ENCODE measurements around the gene CTNNA2.

DNA sequence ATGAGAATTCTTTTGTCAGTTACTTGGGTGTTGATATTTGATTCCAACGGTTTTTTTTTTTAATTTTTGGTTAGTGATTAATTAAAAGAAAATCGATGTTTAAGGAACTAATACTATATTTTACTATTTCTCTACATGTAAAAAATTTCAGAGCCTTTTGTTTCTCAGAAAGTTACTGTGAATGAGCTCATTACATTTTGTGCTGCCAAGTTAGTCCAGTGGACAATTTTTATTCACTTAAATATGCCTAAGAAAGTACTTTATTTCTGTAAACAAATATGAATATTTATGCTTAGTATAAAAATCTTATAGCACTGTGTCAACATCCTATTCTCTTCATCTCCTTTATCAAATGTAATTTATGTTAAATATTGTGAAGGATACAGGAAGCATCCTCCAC is 309.3 kb downstream of the CTNNA2 start:
- TF ChIP-seq, protein P1, sequence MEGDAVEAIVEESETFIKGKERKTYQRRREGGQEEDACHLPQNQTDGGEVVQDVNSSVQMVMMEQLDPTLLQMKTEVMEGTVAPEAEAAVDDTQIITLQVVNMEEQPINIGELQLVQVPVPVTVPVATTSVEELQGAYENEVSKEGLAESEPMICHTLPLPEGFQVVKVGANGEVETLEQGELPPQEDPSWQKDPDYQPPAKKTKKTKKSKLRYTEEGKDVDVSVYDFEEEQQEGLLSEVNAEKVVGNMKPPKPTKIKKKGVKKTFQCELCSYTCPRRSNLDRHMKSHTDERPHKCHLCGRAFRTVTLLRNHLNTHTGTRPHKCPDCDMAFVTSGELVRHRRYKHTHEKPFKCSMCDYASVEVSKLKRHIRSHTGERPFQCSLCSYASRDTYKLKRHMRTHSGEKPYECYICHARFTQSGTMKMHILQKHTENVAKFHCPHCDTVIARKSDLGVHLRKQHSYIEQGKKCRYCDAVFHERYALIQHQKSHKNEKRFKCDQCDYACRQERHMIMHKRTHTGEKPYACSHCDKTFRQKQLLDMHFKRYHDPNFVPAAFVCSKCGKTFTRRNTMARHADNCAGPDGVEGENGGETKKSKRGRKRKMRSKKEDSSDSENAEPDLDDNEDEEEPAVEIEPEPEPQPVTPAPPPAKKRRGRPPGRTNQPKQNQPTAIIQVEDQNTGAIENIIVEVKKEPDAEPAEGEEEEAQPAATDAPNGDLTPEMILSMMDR (conservative IDR thresholded peaks at IDR 0.05 in 1 of 2, IDR thresholded peaks at IDR 0.05 in 1 of 2; ENCODE audit: extremely low read depth in 1 of 2, insufficient read depth in 1 of 2, low read depth in 1 of 2, low read length in 2 of 2), result no peak
- no peak for TF ChIP-seq EZH2 (IDR thresholded peaks at IDR 0.05; ENCODE audit: borderline replicate concordance, low read length)

All from mammary epithelial cell (primary cell).